HG02623 (cell line): ENCODE measurements around the gene BCCIP.

Source experiments
- ATAC-seq: cut with Tn5 transposase; IDR thresholded peaks from one replicate; pipeline ENCODE4 v1.9.1; 2021; ENCODE audit warnings: moderate library complexity; ENCODE audit not compliant: unreplicated experiment

The BCCIP gene

DNA sequence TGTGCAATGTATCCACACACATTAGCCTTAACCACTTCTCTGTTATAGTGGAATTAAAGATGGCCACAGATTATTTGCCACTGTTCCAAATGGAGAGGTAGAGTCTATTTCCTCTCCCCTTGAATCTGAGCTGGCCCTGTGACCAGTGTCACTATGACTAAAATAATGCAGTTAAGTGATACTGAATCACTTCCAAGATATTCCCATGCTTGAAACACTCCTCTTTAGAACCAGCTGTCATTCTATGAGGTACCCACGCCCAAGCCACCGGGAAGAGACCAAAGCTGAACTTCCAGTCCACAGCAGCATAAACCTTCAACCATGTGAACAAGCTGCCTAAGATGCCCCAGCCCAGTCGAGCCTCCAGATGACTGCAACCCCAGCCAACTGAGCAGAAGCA, 59.9 kb downstream of the BCCIP start:
- ATAC-seq, result no peak
